IMR-90 (cell line): ENCODE measurements around the gene CIAO3. TPM values are rescaled to one million over a fixed set of nuclear protein-coding genes. Genes with fewer than 3 reads are reported as not detected.

Experiments
- ATAC-seq: fragments of 200-7000 bp; cut with Tn5 transposase; 2 replicates; pipeline ENCODE4 v1.9.1; 2020; ENCODE audit warnings: low read depth, mild to moderate bottlenecking, moderate library complexity
- BruUV-seq: library from RNA; stranded (reverse); fragments of 400-500 nt; replicated peaks from 2 replicates; lab custom pipeline; 2021; lab: Mats Ljungman, UMichigan
- CTCF ChIA-PET: fragments of 300-600 bp; formaldehyde crosslinking; extraction: SDS; loops from one replicate; lab custom pipeline; 2021; ENCODE audit warnings: antibody characterized with exemption; lab: Yijun Ruan, JAX
- POLR2A ChIA-PET: fragments of 300-600 bp; sonication (Branson Sonifier 250); formaldehyde crosslinking; loops from one replicate; lab custom pipeline; 2022; ENCODE audit warnings: antibody characterized with exemption; ENCODE audit not compliant: unreplicated experiment; lab: Charles Lee
- DNase-seq: peaks from one replicate; pipeline ENCODE4 v3.0.0; 2013
- H2AFZ ChIP-seq: replicated peaks from 2 replicates; pipeline ENCODE3; 2013; ENCODE audit warnings: low read length, mild to moderate bottlenecking; ENCODE audit not compliant: poor library complexity
- H2AK5ac ChIP-seq: 2 replicates; pipeline ENCODE4 v1.6.1; 2013; ENCODE audit warnings: low read depth, low read length, inconsistent platforms
- H2AK9ac ChIP-seq: replicated peaks from 2 replicates; pipeline ENCODE3; 2013; ENCODE audit warnings: mild to moderate bottlenecking, low read depth, low read length, moderate library complexity; ENCODE audit not compliant: poor library complexity
- H2BK120ac ChIP-seq: 2 replicates; pipeline ENCODE4 v1.6.1; 2013; ENCODE audit warnings: low read depth, low read length, inconsistent platforms
- H2BK15ac ChIP-seq: 3 replicates; pipeline ENCODE4 v1.6.1; 2013; ENCODE audit warnings: low read depth, low read length, inconsistent platforms
- H2BK20ac ChIP-seq: 2 replicates; pipeline ENCODE4 v1.6.1; 2013; ENCODE audit warnings: low read depth, mild to moderate bottlenecking, inconsistent platforms, low read length, moderate library complexity
- H2BK5ac ChIP-seq: 2 replicates; pipeline ENCODE4 v1.6.1; 2013; ENCODE audit warnings: mild to moderate bottlenecking, low read depth, low read length, inconsistent platforms; ENCODE audit not compliant: poor library complexity, severe bottlenecking
- H3K14ac ChIP-seq: replicated peaks from 2 replicates; pipeline ENCODE4 v1.6.1; 2013; ENCODE audit warnings: low read depth, low read length, inconsistent platforms
- H3K18ac ChIP-seq: 2 replicates; pipeline ENCODE4 v1.6.1; 2013; ENCODE audit warnings: low read depth, low read length, control low read depth
- H3K23ac ChIP-seq: 2 replicates; pipeline ENCODE4 v1.6.1; 2013; ENCODE audit warnings: low read depth, low read length, inconsistent platforms
- H3K27ac ChIP-seq: 2 replicates; pipeline ENCODE4 v1.5.1; 2013; ENCODE audit warnings: mild to moderate bottlenecking, control low read depth, low read length; ENCODE audit not compliant: insufficient read depth
- H3K27me3 ChIP-seq: 2 replicates; pipeline ENCODE4 v1.6.1; 2013; ENCODE audit warnings: low read length; ENCODE audit not compliant: control insufficient read depth, insufficient read depth
- H3K36me3 ChIP-seq: 2 replicates; pipeline ENCODE4 v1.6.1; 2013; ENCODE audit warnings: low read length, mixed read lengths; ENCODE audit not compliant: control insufficient read depth, insufficient read depth
- H3K4ac ChIP-seq: 2 replicates; pipeline ENCODE4 v1.6.1; 2013; ENCODE audit warnings: low read depth, low read length, inconsistent platforms
- H3K4me1 ChIP-seq: 2 replicates; pipeline ENCODE4 v1.6.1; 2013; ENCODE audit warnings: low read length, mixed read lengths; ENCODE audit not compliant: control insufficient read depth, insufficient read depth
- H3K4me2 ChIP-seq: 2 replicates; pipeline ENCODE4 v1.6.1; 2013; ENCODE audit warnings: low read depth, mild to moderate bottlenecking, control low read depth, low read length, moderate library complexity
- H3K4me3 ChIP-seq: 2 replicates; pipeline ENCODE4 v1.5.1; 2013; ENCODE audit warnings: low read depth, mild to moderate bottlenecking, control low read depth, low read length, moderate library complexity; ENCODE audit not compliant: insufficient read depth
- H3K56ac ChIP-seq: 2 replicates; pipeline ENCODE4 v1.6.1; 2013; ENCODE audit warnings: low read length, inconsistent platforms; ENCODE audit not compliant: insufficient read depth; ENCODE audit errors: extremely low read depth
- H3K79me1 ChIP-seq, 2 experiments: 2 replicates each; pipeline ENCODE4 v1.6.1; 2013; ENCODE audit warnings: low read length in 2 of 2, inconsistent platforms in 1 of 2, low read depth in 1 of 2
- H3K9ac ChIP-seq: 2 replicates; pipeline ENCODE4 v1.6.1; 2013; ENCODE audit warnings: low read depth, low read length, control low read depth
- H3K9me1 ChIP-seq: 2 replicates; pipeline ENCODE4 v1.6.1; 2013; ENCODE audit warnings: low read length, inconsistent platforms; ENCODE audit not compliant: insufficient read depth
- H3K9me3 ChIP-seq: 2 replicates; pipeline ENCODE4 v1.6.1; 2013; ENCODE audit warnings: low read length; ENCODE audit not compliant: control insufficient read depth, insufficient read depth
- H4K20me1 ChIP-seq: 2 replicates; pipeline ENCODE4 v1.6.1; 2013; ENCODE audit warnings: low read length, inconsistent platforms; ENCODE audit not compliant: insufficient read depth
- H4K5ac ChIP-seq: 2 replicates; pipeline ENCODE4 v1.6.1; 2013; ENCODE audit warnings: mild to moderate bottlenecking, low read depth, low read length, control low read depth
- H4K8ac ChIP-seq, 2 experiments: 2 replicates each; pipeline ENCODE4 v1.6.1; 2013; ENCODE audit warnings: low read depth in 2 of 2, low read length in 2 of 2, control low read depth in 1 of 2, inconsistent platforms in 1 of 2
- H4K91ac ChIP-seq: 2 replicates; pipeline ENCODE4 v1.6.1; 2013; ENCODE audit warnings: low read depth, low read length, inconsistent platforms; ENCODE audit not compliant: insufficient read depth
- RAD21 ChIP-seq: IDR thresholded peaks from 2 replicates; pipeline ENCODE4 v1.6.1; 2012; ENCODE audit warnings: low read length, improper control_type of control experiment
- RFX5 ChIP-seq: IDR thresholded peaks from 2 replicates; pipeline ENCODE4 v1.8.0; 2012; ENCODE audit warnings: low read depth, mild to moderate bottlenecking, low read length, moderate library complexity
- WGBS, 2 experiments: methylation state at CpG; one replicate each; pipeline versions ENCODE4 v1.1.5 to v1.1.7; 2013; ENCODE audit warnings: missing lambda C conversion rate in 2 of 2; ENCODE audit not compliant: insufficient read length in 1 of 2; ENCODE audit errors: extremely low coverage in 2 of 2; 5-methylcytosine and 5-hydroxymethylcytosine counted together
- dilution Hi-C: fragments of 300-500 bp; cut with HindIII; formaldehyde crosslinking; loops from one replicate; pipeline ENCODE4 v1.14.3; 2018; ENCODE audit warnings: low sequenced_read_pairs; ENCODE audit not compliant: unreplicated experiment
- in situ Hi-C: fragments of 300-500 bp; cut with MboI; formaldehyde crosslinking; loops from 3 replicates; pipeline ENCODE4 v1.14.3; 2019; ENCODE audit warnings: low sequenced_read_pairs, inconsistent platforms, mixed read lengths
- intact Hi-C: fragments of 100-400 bp; cut with micrococcal nuclease; formaldehyde crosslinking; loops from 2 replicates; pipeline ENCODE4 v1.10.0; 2022
- polyA plus RNA-seq, 3 experiments: library from polyadenylated mRNA; depleted of rRNA; stranded (reverse); fragments of >200 nt; gene quantifications; 2 replicates each; pipeline ENCODE4 v1.2.3, GENCODE V29; 2012; ENCODE audit warnings: low replicate concordance in 1 of 3
- total RNA-seq: library from RNA; depleted of rRNA; stranded (reverse); fragments of >200 nt; gene quantifications from 2 replicates; pipeline ENCODE4 v1.2.3, GENCODE V29; 2012
- TF ChIP-seq, protein P1 (sequence below): fragments of 150-350 bp; IDR thresholded peaks from 2 replicates; pipeline ENCODE4 v1.6.1; 2017; ENCODE audit warnings: mild to moderate bottlenecking, antibody characterized with exemption, low read length, low read depth

CIAO3 gene
- total and polyA plus RNA-seq, 2 of the 4 experiments (the other 2 are of a cell fraction): 17.0 to 20.2 TPM

DNA sequence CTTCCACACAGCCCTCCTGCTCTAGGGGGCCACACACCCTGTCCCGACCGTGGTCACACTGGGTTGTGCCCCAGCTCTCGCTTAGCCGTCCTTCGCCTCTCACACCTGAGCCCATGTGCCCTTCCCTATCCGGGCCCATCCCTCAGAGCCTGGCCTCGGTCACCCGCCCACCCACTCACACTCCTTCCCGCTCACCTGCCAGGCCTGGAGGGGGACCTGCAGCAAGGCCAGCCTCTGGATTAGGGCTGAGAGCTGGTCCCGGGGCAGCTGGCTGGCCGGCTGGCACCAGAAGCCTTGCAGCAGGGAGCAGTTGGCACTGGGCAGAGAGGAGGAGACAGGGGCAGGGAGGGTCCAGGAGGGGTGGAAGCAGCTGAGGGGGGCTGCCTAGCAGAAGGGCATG is 37.6 kb upstream of the CIAO3 start:
- POLR2A ChIA-PET: no interaction called here

More for the DNA sequence above, 37.6 kb upstream of the CIAO3 start:
- no peak overlapping the region for H4K8ac ChIP-seq
- no peak overlapping the region for H3K18ac ChIP-seq
- H3K9me1 ChIP-seq: no peaks in the 10 kb centered on the region
- no peak overlapping the region for H2AK9ac ChIP-seq
- TF ChIP-seq RFX5: no peak
- TF ChIP-seq, protein P1, sequence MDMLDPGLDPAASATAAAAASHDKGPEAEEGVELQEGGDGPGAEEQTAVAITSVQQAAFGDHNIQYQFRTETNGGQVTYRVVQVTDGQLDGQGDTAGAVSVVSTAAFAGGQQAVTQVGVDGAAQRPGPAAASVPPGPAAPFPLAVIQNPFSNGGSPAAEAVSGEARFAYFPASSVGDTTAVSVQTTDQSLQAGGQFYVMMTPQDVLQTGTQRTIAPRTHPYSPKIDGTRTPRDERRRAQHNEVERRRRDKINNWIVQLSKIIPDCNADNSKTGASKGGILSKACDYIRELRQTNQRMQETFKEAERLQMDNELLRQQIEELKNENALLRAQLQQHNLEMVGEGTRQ: no peak
- TF ChIP-seq RAD21: no peak
- H3K4me3 ChIP-seq: no peak overlapping the region
- no peak overlapping the region for H2BK120ac ChIP-seq
- H2AFZ ChIP-seq: no peak overlapping the region
- no peaks in the 10 kb centered on the region for H4K20me1 ChIP-seq
- H4K5ac ChIP-seq: no peak overlapping the region
- H4K91ac ChIP-seq: no peak overlapping the region
- no peak overlapping the region for H3K4me2 ChIP-seq
- no peak for DNase-seq
- no peak overlapping the region for H2AK5ac ChIP-seq
- intact Hi-C loops: no loop called here
- no peaks in the 10 kb centered on the region for H3K79me1 ChIP-seq
- no peaks in the 10 kb centered on the region for H3K9me3 ChIP-seq
- no peak overlapping the region for H2BK15ac ChIP-seq
- CTCF ChIA-PET: no interaction called here
- H3K4ac ChIP-seq: no peak overlapping the region
- peaks cover 1% of the 10 kb centered on the region; the same call in 1 of the 2 replicates for H3K4me1 ChIP-seq
- H3K14ac ChIP-seq: no peak overlapping the region
- H3K27ac ChIP-seq: no peak overlapping the region
- in situ Hi-C loops: no loop called here
- no peak overlapping the region for H3K9ac ChIP-seq
- H3K23ac ChIP-seq: no peak overlapping the region
- WGBS, 2 experiments: 100% methylated on average over 3 of the region's 11 CpGs; no CpG with 5 or more reads in 1 of the 2 experiments
- peaks cover 9% of the 10 kb centered on the region; the same call in 1 of the 2 replicates for H3K27me3 ChIP-seq
- H2BK5ac ChIP-seq: no peak overlapping the region
- dilution Hi-C loops: no loop called here
- H3K36me3 ChIP-seq: no peaks in the 10 kb centered on the region
- no peak for ATAC-seq
- no peak overlapping the region for H3K56ac ChIP-seq
- BruUV-seq: no TSS peak
- no peak overlapping the region for H2BK20ac ChIP-seq
